C4-2B (cell line): ENCODE results near the gene OSBPL9.

Experiments used
- ZFX ChIP-seq: fragments of 450-650 bp; IDR thresholded peaks from 2 replicates; pipeline ENCODE4 v1.6.1; 2017
- TF ChIP-seq, protein P1 (sequence below): fragments of 450-650 bp; conservative IDR thresholded peaks from 2 replicates; pipeline ENCODE4 v1.5.1; 2017; ENCODE audit warnings: mild to moderate bottlenecking

DNA sequence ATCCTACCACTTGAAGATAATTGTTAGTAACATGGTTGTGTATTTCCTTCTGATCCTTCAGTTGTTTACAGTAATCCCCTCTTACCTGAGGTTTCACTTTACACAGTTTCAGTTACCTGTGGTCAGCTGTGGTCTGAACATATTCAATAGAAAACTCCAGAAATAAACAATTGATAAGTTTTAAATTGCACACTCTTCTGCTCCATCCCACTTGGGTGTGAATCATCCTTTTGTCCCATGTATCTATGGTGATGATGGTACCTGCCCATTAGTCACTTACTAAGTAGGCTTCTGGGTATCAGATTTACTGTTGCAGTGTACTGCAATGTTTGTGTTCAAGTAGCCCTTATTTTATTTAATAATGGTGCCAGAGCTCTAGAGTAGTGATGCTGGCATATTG, 62.5 kb downstream of the OSBPL9 start:
- TF ChIP-seq, protein P1, sequence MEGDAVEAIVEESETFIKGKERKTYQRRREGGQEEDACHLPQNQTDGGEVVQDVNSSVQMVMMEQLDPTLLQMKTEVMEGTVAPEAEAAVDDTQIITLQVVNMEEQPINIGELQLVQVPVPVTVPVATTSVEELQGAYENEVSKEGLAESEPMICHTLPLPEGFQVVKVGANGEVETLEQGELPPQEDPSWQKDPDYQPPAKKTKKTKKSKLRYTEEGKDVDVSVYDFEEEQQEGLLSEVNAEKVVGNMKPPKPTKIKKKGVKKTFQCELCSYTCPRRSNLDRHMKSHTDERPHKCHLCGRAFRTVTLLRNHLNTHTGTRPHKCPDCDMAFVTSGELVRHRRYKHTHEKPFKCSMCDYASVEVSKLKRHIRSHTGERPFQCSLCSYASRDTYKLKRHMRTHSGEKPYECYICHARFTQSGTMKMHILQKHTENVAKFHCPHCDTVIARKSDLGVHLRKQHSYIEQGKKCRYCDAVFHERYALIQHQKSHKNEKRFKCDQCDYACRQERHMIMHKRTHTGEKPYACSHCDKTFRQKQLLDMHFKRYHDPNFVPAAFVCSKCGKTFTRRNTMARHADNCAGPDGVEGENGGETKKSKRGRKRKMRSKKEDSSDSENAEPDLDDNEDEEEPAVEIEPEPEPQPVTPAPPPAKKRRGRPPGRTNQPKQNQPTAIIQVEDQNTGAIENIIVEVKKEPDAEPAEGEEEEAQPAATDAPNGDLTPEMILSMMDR: no peak
- TF ChIP-seq ZFX: no peak
